H9 (cell line): ENCODE results near the gene SPATA31E1. TPM values are rescaled to one million over a fixed set of nuclear protein-coding genes. Genes with fewer than 3 reads are reported as not detected.

Experiments
- DNase-seq: peaks from one replicate; pipeline ENCODE4 v3.0.0-alpha.2; 2017
- H2AFZ ChIP-seq: one replicate; pipeline ENCODE4 v1.6.1; 2013; ENCODE audit warnings: mild to moderate bottlenecking, low read length, control low read depth, moderate library complexity
- H2AK5ac ChIP-seq: 2 replicates; pipeline ENCODE4 v1.6.1; 2013; ENCODE audit warnings: low read length, control low read depth, mixed read lengths; ENCODE audit not compliant: insufficient read length
- H2BK120ac ChIP-seq: one replicate; pipeline ENCODE4 v1.6.1; 2013; ENCODE audit warnings: low read depth, mild to moderate bottlenecking, low read length, control low read depth, inconsistent platforms; ENCODE audit not compliant: poor library complexity, severe bottlenecking
- H2BK12ac ChIP-seq: 2 replicates; pipeline ENCODE4 v1.6.1; 2013; ENCODE audit warnings: low read length, control low read depth, mixed read lengths, low read depth; ENCODE audit not compliant: insufficient read length
- H2BK15ac ChIP-seq: 2 replicates; pipeline ENCODE4 v1.6.1; 2013; ENCODE audit warnings: low read depth, low read length, control low read depth
- H2BK20ac ChIP-seq: one replicate; pipeline ENCODE4 v1.6.1; 2013; ENCODE audit warnings: low read depth, mild to moderate bottlenecking, low read length, control low read depth, inconsistent platforms; ENCODE audit not compliant: poor library complexity, severe bottlenecking
- H2BK5ac ChIP-seq: 2 replicates; pipeline ENCODE4 v1.6.1; 2013; ENCODE audit warnings: low read length, control low read depth, mixed read lengths; ENCODE audit not compliant: insufficient read length
- H3K14ac ChIP-seq: 2 replicates; pipeline ENCODE4 v1.6.1; 2013; ENCODE audit warnings: low read length, control low read depth; ENCODE audit not compliant: insufficient read depth
- H3K18ac ChIP-seq: 2 replicates; pipeline ENCODE4 v1.6.1; 2013; ENCODE audit warnings: low read depth, mild to moderate bottlenecking, mixed read lengths, low read length, control low read depth; ENCODE audit not compliant: insufficient read length
- H3K23ac ChIP-seq: 2 replicates; pipeline ENCODE4 v1.6.1; 2013; ENCODE audit warnings: low read length, control low read depth, mixed read lengths, low read depth; ENCODE audit not compliant: insufficient read length
- H3K23me2 ChIP-seq: 2 replicates; pipeline ENCODE4 v1.6.1; 2013; ENCODE audit warnings: low read depth, mild to moderate bottlenecking, mixed read lengths, low read length, control low read depth; ENCODE audit not compliant: insufficient read length, poor library complexity, severe bottlenecking
- H3K27ac ChIP-seq: 2 replicates; pipeline ENCODE4 v1.5.1; 2013; ENCODE audit warnings: low read length, control low read depth, mixed read lengths, low read depth; ENCODE audit not compliant: insufficient read length
- H3K27me3 ChIP-seq: 2 replicates; pipeline ENCODE4 v1.6.1; 2013; ENCODE audit warnings: low read length, control low read depth, inconsistent platforms; ENCODE audit not compliant: insufficient read depth
- H3K4ac ChIP-seq: 2 replicates; pipeline ENCODE4 v1.6.1; 2013; ENCODE audit warnings: low read depth, mild to moderate bottlenecking, control low read depth, inconsistent platforms, low read length, moderate library complexity
- H3K4me1 ChIP-seq: 2 replicates; pipeline ENCODE4 v1.6.1; 2013; ENCODE audit warnings: low read length, control low read depth, inconsistent platforms; ENCODE audit not compliant: insufficient read depth
- H3K4me2 ChIP-seq: 2 replicates; pipeline ENCODE4 v1.6.1; 2013; ENCODE audit warnings: low read length, control low read depth, mixed read lengths; ENCODE audit not compliant: insufficient read length, insufficient read depth
- H3K56ac ChIP-seq: 2 replicates; pipeline ENCODE4 v1.6.1; 2013; ENCODE audit warnings: low read depth, mild to moderate bottlenecking, mixed read lengths, low read length, control low read depth; ENCODE audit not compliant: insufficient read length
- H3K79me1 ChIP-seq: 2 replicates; pipeline ENCODE4 v1.6.1; 2013; ENCODE audit warnings: low read depth, mild to moderate bottlenecking, moderate library complexity, low read length, control low read depth, inconsistent platforms; ENCODE audit not compliant: insufficient read depth, poor library complexity, severe bottlenecking
- H3K79me2 ChIP-seq: 2 replicates; pipeline ENCODE4 v1.6.1; 2013; ENCODE audit warnings: low read length, control low read depth, inconsistent platforms; ENCODE audit not compliant: insufficient read depth
- H3K9ac ChIP-seq: 2 replicates; pipeline ENCODE4 v1.6.1; 2013; ENCODE audit warnings: low read length, control low read depth, mixed read lengths; ENCODE audit not compliant: insufficient read length; ENCODE audit errors: extremely low read depth
- H3K9me3 ChIP-seq: one replicate; pipeline ENCODE4 v1.6.1; 2013; ENCODE audit warnings: low read depth, low read length, inconsistent platforms; ENCODE audit not compliant: control insufficient read depth
- H3T11ph ChIP-seq: one replicate; pipeline ENCODE4 v1.6.1; 2013; ENCODE audit warnings: mild to moderate bottlenecking, low read length, control low read depth, inconsistent platforms
- H4K20me1 ChIP-seq: one replicate; pipeline ENCODE4 v1.6.1; 2013; ENCODE audit not compliant: control insufficient read depth, insufficient read length, insufficient read depth
- H4K5ac ChIP-seq: 2 replicates; pipeline ENCODE4 v1.6.1; 2013; ENCODE audit warnings: low read depth, mild to moderate bottlenecking, mixed read lengths, low read length, control low read depth; ENCODE audit not compliant: insufficient read length
- H4K8ac ChIP-seq: replicated peaks from 2 replicates; pipeline ENCODE4 v1.6.1; 2013; ENCODE audit warnings: low read length, control low read depth, mixed read lengths, low read depth; ENCODE audit not compliant: insufficient read length
- H4K91ac ChIP-seq: 2 replicates; pipeline ENCODE4 v1.6.1; 2013; ENCODE audit warnings: low read depth, mild to moderate bottlenecking, moderate library complexity, mixed read lengths, low read length, control low read depth; ENCODE audit not compliant: insufficient read length
- H3K27ac Mint-ChIP-seq, 3 experiments: 2 replicates in 2 of 3; 3 replicates in 1 of 3; pipeline ENCODE4 v1.8.0; 2020 to 2021; ENCODE audit warnings: mixed read lengths in 3 of 3, mild to moderate bottlenecking in 1 of 3, moderate library complexity in 1 of 3
- H3K27me3 Mint-ChIP-seq: 2 replicates; pipeline ENCODE4 v1.8.0; 2021; ENCODE audit warnings: low read depth, mild to moderate bottlenecking, moderate library complexity, mixed read lengths
- H3K36me3 Mint-ChIP-seq, 3 experiments: 2 replicates in 2 of 3; 3 replicates in 1 of 3; pipeline ENCODE4 v1.8.0; 2020 to 2021; ENCODE audit warnings: low read depth in 3 of 3, mixed read lengths in 3 of 3; ENCODE audit not compliant: insufficient read depth in 1 of 3
- H3K4me1 Mint-ChIP-seq, 2 experiments: 2 replicates each; pipeline ENCODE4 v1.8.0; 2020; ENCODE audit warnings: mixed read lengths in 2 of 2
- H3K4me3 Mint-ChIP-seq, 2 experiments: 2 replicates in 1 of 2; 3 replicates in 1 of 2; pipeline ENCODE4 v1.8.0; 2020 to 2021; ENCODE audit warnings: mild to moderate bottlenecking in 2 of 2, mixed read lengths in 2 of 2, moderate library complexity in 1 of 2
- H3K9me3 Mint-ChIP-seq, 2 experiments: 2 replicates in 1 of 2; 3 replicates in 1 of 2; pipeline ENCODE4 v1.8.0; 2020; ENCODE audit warnings: mild to moderate bottlenecking in 2 of 2, mixed read lengths in 2 of 2, moderate library complexity in 1 of 2
- WGBS: extraction: QIAGEN DNeasy Blood & Tissue Kit; methylation state at CpG from one replicate; pipeline ENCODE4 v1.1.7; 2013; ENCODE audit warnings: missing lambda C conversion rate, low lambda C conversion rate, mixed read lengths; ENCODE audit not compliant: insufficient read length; ENCODE audit errors: extremely low coverage; 5-methylcytosine and 5-hydroxymethylcytosine counted together
- total RNA-seq: library from RNA; stranded (reverse); gene quantifications from 2 replicates; pipeline ENCODE4 v1.2.1, GENCODE V29; 2021
- TF ChIP-seq, protein P1 (sequence below): fragments of 200-600 bp; sonication (generic); conservative IDR thresholded peaks from 3 replicates; pipeline ENCODE4 v1.8.0; 2021; ENCODE audit warnings: antibody characterized with exemption, mild to moderate bottlenecking

The SPATA31E1 gene
- total RNA-seq, 1 experiment from 2014 or later, result 0.09 TPM

DNA sequence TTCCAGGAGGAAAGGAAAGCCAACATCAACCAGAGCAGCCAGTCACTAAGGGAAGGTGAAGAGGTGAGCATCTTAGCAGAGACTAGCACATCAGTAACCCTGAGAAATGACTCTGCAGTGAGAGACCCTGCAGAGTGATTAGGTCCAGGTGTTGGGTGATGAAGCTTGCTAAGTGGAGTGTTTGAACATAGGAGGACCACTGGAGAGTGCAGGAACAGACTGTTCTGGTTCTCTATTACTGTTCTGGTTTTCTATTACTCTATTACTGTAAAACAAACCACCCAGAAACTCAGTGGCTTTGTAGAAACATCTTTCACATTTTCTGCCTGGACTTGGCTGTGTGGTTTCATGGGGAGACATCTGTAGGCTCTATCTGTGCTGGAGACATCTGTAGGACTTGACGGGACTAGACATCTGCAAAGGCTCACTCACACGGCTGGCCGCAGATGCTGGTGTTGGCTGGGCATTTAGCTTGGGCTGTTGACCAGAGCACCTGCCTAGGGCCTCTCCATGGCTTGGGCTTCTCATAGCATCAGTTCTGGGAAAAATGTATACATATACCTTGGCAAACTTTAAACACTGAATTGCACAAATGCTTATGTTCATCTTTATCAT is 33.4 kb upstream of the SPATA31E1 start:
- Histone ChIP-seq H3K9ac (no peak overlapping the region), H3K9me3 (no peaks in the 10 kb centered on the region), H3K79me1 (no peaks in the 10 kb centered on the region), H2AK5ac (no peak overlapping the region), H4K5ac (no peak overlapping the region), H3K14ac (no peak overlapping the region), H3K56ac (no peak overlapping the region), H2BK120ac (no peak overlapping the region), H3K79me2 (no peaks in the 10 kb centered on the region), H3K27ac (no peak overlapping the region), H4K8ac (no peak overlapping the region), H4K91ac (no peak overlapping the region), H2BK12ac (no peak overlapping the region), H4K20me1 (no peaks in the 10 kb centered on the region), H3K23ac (no peak overlapping the region), H3K4me1 (no peaks in the 10 kb centered on the region), H3K4ac (no peak overlapping the region), H3K18ac (no peak overlapping the region), H3K23me2 (no peaks in the 10 kb centered on the region), H2BK15ac (no peak overlapping the region), H2BK5ac (no peak overlapping the region), H3T11ph (no peak overlapping the region), H2AFZ (no peak overlapping the region), H3K27me3 (no peaks in the 10 kb centered on the region), H2BK20ac (no peak overlapping the region), H3K4me2 (no peak overlapping the region)
- no CpG with 5 or more reads among the region's 3 CpGs for WGBS
- Mint-ChIP-seq H3K4me3 (no peak overlapping the region), H3K9me3 (no peaks in the 10 kb centered on the region), H3K27me3 (peaks cover 4% of the 10 kb centered on the region), H3K36me3 (no peaks in the 10 kb centered on the region), H3K27ac (no peak overlapping the region), H3K4me1 (peaks cover 6 to 13% of the 10 kb centered on the region in 2 experiments)
- no peak for DNase-seq
- TF ChIP-seq, protein P1, sequence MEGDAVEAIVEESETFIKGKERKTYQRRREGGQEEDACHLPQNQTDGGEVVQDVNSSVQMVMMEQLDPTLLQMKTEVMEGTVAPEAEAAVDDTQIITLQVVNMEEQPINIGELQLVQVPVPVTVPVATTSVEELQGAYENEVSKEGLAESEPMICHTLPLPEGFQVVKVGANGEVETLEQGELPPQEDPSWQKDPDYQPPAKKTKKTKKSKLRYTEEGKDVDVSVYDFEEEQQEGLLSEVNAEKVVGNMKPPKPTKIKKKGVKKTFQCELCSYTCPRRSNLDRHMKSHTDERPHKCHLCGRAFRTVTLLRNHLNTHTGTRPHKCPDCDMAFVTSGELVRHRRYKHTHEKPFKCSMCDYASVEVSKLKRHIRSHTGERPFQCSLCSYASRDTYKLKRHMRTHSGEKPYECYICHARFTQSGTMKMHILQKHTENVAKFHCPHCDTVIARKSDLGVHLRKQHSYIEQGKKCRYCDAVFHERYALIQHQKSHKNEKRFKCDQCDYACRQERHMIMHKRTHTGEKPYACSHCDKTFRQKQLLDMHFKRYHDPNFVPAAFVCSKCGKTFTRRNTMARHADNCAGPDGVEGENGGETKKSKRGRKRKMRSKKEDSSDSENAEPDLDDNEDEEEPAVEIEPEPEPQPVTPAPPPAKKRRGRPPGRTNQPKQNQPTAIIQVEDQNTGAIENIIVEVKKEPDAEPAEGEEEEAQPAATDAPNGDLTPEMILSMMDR, result no peak
